ENCODE results near the gene ZNRF3. TPM values are rescaled to one million over a fixed set of nuclear protein-coding genes. Genes with fewer than 3 reads are reported as not detected.

Gene ZNRF3
- total RNA-seq, 1 donor from 2014 or later = 4.1 TPM

GRCh38 chr22:28967969-28968368, 84.6 kb downstream of the ZNRF3 start:
- no peak for TF ChIP-seq EZH2phosphoT487 (IDR thresholded peaks at IDR 0.05)
- no peak for TF ChIP-seq EZH2 (IDR thresholded peaks at IDR 0.05)
- TF ChIP-seq, protein P1, sequence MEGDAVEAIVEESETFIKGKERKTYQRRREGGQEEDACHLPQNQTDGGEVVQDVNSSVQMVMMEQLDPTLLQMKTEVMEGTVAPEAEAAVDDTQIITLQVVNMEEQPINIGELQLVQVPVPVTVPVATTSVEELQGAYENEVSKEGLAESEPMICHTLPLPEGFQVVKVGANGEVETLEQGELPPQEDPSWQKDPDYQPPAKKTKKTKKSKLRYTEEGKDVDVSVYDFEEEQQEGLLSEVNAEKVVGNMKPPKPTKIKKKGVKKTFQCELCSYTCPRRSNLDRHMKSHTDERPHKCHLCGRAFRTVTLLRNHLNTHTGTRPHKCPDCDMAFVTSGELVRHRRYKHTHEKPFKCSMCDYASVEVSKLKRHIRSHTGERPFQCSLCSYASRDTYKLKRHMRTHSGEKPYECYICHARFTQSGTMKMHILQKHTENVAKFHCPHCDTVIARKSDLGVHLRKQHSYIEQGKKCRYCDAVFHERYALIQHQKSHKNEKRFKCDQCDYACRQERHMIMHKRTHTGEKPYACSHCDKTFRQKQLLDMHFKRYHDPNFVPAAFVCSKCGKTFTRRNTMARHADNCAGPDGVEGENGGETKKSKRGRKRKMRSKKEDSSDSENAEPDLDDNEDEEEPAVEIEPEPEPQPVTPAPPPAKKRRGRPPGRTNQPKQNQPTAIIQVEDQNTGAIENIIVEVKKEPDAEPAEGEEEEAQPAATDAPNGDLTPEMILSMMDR (IDR thresholded peaks at IDR 0.05) = no peak
- Histone ChIP-seq H3K9me3 (ENCODE audit: low read depth) (no peaks in the 10 kb centered on the region), H3F3A (ENCODE audit: low read depth) (peaks cover 8% of the 10 kb centered on the region), H2AFZ (replicated peaks) (no peak overlapping the region), H3K4me1 (peaks cover 12% of the 10 kb centered on the region), H3K27me3 (no peaks in the 10 kb centered on the region), H3K9ac (no peak overlapping the region), H4K20me1 (ENCODE audit: low read depth) (peaks cover 51% of the 10 kb centered on the region), H3K79me2 (ENCODE audit: low read depth) (peaks cover 44% of the 10 kb centered on the region), H3K4me3 (no peak overlapping the region), H3K36me3 (no peaks in the 10 kb centered on the region), H3K27ac (no peak overlapping the region), H3K4me2 (no peak overlapping the region)
- H3K27ac Mint-ChIP-seq = no peak overlapping the region
- DNase-seq (ENCODE audit: low spot score) = no peak
- H3K4me3 Mint-ChIP-seq = no peak overlapping the region
- H3K9me3 Mint-ChIP-seq = peaks cover 21% of the 10 kb centered on the region
- peaks cover 62% of the 10 kb centered on the region for H3K36me3 Mint-ChIP-seq
- H3K27me3 Mint-ChIP-seq (ENCODE audit: insufficient read depth, low read depth) = no peaks in the 10 kb centered on the region
- peaks cover 51% of the 10 kb centered on the region for H3K4me1 Mint-ChIP-seq

- Mint-ChIP-seq H3K4me3 (peak overlapping the region; percentile 27), H3K27ac (peak overlapping the region; percentile 78), H3K36me3 (peaks cover 65% of the 10 kb centered on the region), H3K9me3 (peaks cover 21% of the 10 kb centered on the region), H3K4me1 (peaks cover 47% of the 10 kb centered on the region), H3K27me3 (ENCODE audit: insufficient read depth, low read depth) (no peaks in the 10 kb centered on the region)
- TF ChIP-seq, protein P1 (IDR thresholded peaks at IDR 0.05) = no peak
- TF ChIP-seq EZH2phosphoT487 (IDR thresholded peaks at IDR 0.05) (no peak), EZH2 (IDR thresholded peaks at IDR 0.05) (no peak)
- no peaks in the 10 kb centered on the region for H3K9me3 ChIP-seq (ENCODE audit: low read depth)
- H2AFZ ChIP-seq (replicated peaks) = no peak overlapping the region
- no peaks in the 10 kb centered on the region for H3K27me3 ChIP-seq
- no peak overlapping the region for H3K9ac ChIP-seq
- DNase-seq (ENCODE audit: low spot score) = peak; percentile 27
- peaks cover 12% of the 10 kb centered on the region for H3K4me1 ChIP-seq
- H3K36me3 ChIP-seq = no peaks in the 10 kb centered on the region
- peak overlapping the region; percentile 35 for H3K4me2 ChIP-seq
- H3K79me2 ChIP-seq (ENCODE audit: low read depth) = peaks cover 44% of the 10 kb centered on the region
- H3K27ac ChIP-seq = no peak overlapping the region
- peaks cover 36% of the 10 kb centered on the region for H4K20me1 ChIP-seq (ENCODE audit: low read depth)
- peaks cover 8% of the 10 kb centered on the region for H3F3A ChIP-seq (ENCODE audit: low read depth)
- H3K4me3 ChIP-seq = no peak overlapping the region
These were observed 86.2 kb downstream of the ZNRF3 start for GRCh38 chr22:28969401-28970168.

DNA sequence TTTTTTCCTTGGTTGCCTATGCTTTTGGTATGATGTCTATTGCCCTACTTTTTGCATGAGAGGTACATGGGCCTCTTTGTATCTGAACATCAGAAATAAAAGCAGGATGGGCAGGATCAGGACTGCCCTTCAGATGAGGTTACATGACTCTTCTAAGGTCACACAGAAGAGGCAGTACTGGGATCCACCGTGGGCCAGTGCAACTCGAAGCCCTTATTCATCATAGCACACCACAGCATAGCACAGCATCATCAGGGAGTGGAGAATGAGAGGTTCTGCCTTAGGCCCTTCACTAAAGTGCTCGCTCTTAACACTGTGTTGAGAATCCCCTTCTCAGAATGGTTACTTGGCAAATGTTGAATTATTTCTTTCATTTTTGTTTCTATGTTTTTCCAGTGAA, 90.0 kb downstream of the ZNRF3 start:
- H3K79me2 ChIP-seq (ENCODE audit: low read depth) = peaks cover 82% of the 10 kb centered on the region

More for the DNA sequence above, 90.0 kb downstream of the ZNRF3 start:
- no peaks in the 10 kb centered on the region for H3K36me3 ChIP-seq
- peaks cover 12% of the 10 kb centered on the region for H3K9me3 Mint-ChIP-seq
- peak overlapping the region; percentile 75 for H3K27ac Mint-ChIP-seq
- peaks cover 34% of the 10 kb centered on the region for H4K20me1 ChIP-seq (ENCODE audit: low read depth)
- peaks cover 42% of the 10 kb centered on the region for H3K36me3 Mint-ChIP-seq
- H3K27ac ChIP-seq = no peak overlapping the region
- H3K4me3 Mint-ChIP-seq = no peak overlapping the region
- peaks cover 8% of the 10 kb centered on the region for H3F3A ChIP-seq (ENCODE audit: low read depth)
- no peak for TF ChIP-seq EZH2phosphoT487 (IDR thresholded peaks at IDR 0.05)
- TF ChIP-seq, protein P1 (IDR thresholded peaks at IDR 0.05) = no peak
- TF ChIP-seq EZH2 (IDR thresholded peaks at IDR 0.05) = no peak
- no peaks in the 10 kb centered on the region for H3K27me3 ChIP-seq
- no peak for DNase-seq (ENCODE audit: low spot score)
- H2AFZ ChIP-seq (replicated peaks) = no peak overlapping the region
- H3K4me2 ChIP-seq = no peak overlapping the region
- no peaks in the 10 kb centered on the region for H3K9me3 ChIP-seq (ENCODE audit: low read depth)
- H3K4me1 ChIP-seq = peaks cover 28% of the 10 kb centered on the region
- no peak overlapping the region for H3K9ac ChIP-seq
- no peaks in the 10 kb centered on the region for H3K27me3 Mint-ChIP-seq (ENCODE audit: insufficient read depth, low read depth)
- peaks cover 63% of the 10 kb centered on the region for H3K4me1 Mint-ChIP-seq
- H3K4me3 ChIP-seq = no peak overlapping the region
